Measurements from ENCODE around the gene ZIM2. TPM values are rescaled to one million over a fixed set of nuclear protein-coding genes. Genes with fewer than 3 reads are reported as not detected.

Gene ZIM2
- total and polyA plus RNA-seq, 12 donors, result 0.06 to 0.15 (median 0.13) TPM; not detected in 8

- no peak for ATAC-seq
- Histone ChIP-seq H3K36me3 (no peaks in the 10 kb centered on the region), H3K9me3 (peaks cover 0 to 7% (median 0%) of the 10 kb centered on the region in 11 donors), H3K4me3 (no peak overlapping the region), H3K27me3 (peaks cover 0 to 20% (median 4%) of the 10 kb centered on the region in 7 donors), H3K27ac (no peak overlapping the region), H3K4me1 (no peaks in the 10 kb centered on the region)
- DNase-seq, result no peak
- WGBS, 2 donors, result 15 to 22% methylated on average over 5 of the region's 5 CpGs
- peak; percentile 23 to 75 (median 61) for TF ChIP-seq CTCF (IDR thresholded peaks at IDR 0.05)
- intact Hi-C loops (cut with DNase I), result loop anchor here in 9 of 10 donors (2.0 to 5.0 kb wide), 4 partner anchors 88 to 350 kb away; no protein-coding TSS in a partner anchor
These were observed 92.1 kb downstream of the ZIM2 start for GRCh38 chr19:56748378-56748777.

- TF ChIP-seq CTCF (IDR thresholded peaks at IDR 0.05), result no peak
- Histone ChIP-seq H3K27ac (no peak overlapping the region), H3K4me3 (no peak overlapping the region), H3K27me3 (peaks cover 0 to 23% (median 4%) of the 10 kb centered on the region in 7 donors), H3K4me1 (no peaks in the 10 kb centered on the region), H3K9me3 (peaks cover 0 to 19% (median 0%) of the 10 kb centered on the region in 11 donors), H3K36me3 (no peaks in the 10 kb centered on the region)
- WGBS, 2 donors, result 36 to 49% methylated on average over 3 of the region's 3 CpGs
- DNase-seq (no peak), ATAC-seq (no peak)
- intact Hi-C loops (cut with DNase I), result loop anchor here in 8 of 10 donors (5.0 kb wide), 2 partner anchors 91 to 351 kb away; no protein-coding TSS in a partner anchor
These were observed 94.2 kb downstream of the ZIM2 start for GRCh38 chr19:56746367-56746766.

GRCh38 chr19:56740501-56740900 lies 100.0 kb downstream of the ZIM2 start:
- 28 to 31% methylated on average over 3 of the region's 3 CpGs for WGBS, 2 donors
- H3K4me3 ChIP-seq, result no peak overlapping the region
- no peak overlapping the region for H3K27ac ChIP-seq
- intact Hi-C loops (cut with DNase I), result no loop called here
- no peak for ATAC-seq
- TF ChIP-seq CTCF (IDR thresholded peaks at IDR 0.05), result no peak
- DNase-seq, result no peak
- no peaks in the 10 kb centered on the region for H3K36me3 ChIP-seq
- H3K9me3 ChIP-seq, result peaks cover 0 to 46% (median 0%) of the 10 kb centered on the region in 11 donors
- H3K4me1 ChIP-seq, result no peaks in the 10 kb centered on the region
- peaks cover 0 to 32% (median 0%) of the 10 kb centered on the region in 7 donors for H3K27me3 ChIP-seq

- H3K4me3 ChIP-seq, result no peak overlapping the region
- no peaks in the 10 kb centered on the region for H3K4me1 ChIP-seq
- ATAC-seq, result no peak
- no peak for TF ChIP-seq CTCF (IDR thresholded peaks at IDR 0.05)
- no peak for DNase-seq
- H3K27ac ChIP-seq, result no peak overlapping the region
- no peaks in the 10 kb centered on the region for H3K36me3 ChIP-seq
- intact Hi-C loops (cut with DNase I), result no loop called here
- peaks cover 0 to 36% (median 0%) of the 10 kb centered on the region in 11 donors for H3K9me3 ChIP-seq
- peaks cover 0 to 16% (median 0%) of the 10 kb centered on the region in 7 donors for H3K27me3 ChIP-seq
- whole genome bisulfite sequencing, 2 donors, result 83 to 84% methylated on average over 6 of the region's 6 CpGs
These were observed 104.0 kb downstream of the ZIM2 start for GRCh38 chr19:56736571-56736970.
